ENCODE results near the gene BAZ2A.

DNA sequence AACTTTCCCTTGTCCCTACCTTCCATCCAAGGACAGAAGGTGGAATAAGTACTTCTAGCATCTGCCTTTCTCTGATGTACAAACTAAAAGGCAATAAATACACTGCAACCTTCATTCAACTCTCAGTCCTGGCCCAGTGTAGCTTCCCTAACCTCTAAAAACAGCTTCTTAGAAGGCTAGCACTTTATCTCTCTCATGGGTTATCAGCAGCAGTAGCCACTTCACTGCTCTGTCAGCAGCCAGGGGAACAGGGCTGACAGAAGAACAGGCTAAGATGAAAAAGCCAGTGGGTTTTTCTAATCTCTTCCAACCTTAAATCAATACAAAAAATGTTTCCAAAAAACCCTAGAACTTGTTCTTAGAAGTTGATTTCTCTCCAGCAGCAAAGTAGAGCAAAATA lies 13.2 kb downstream of the BAZ2A start:
- TF ChIP-seq SMC3 (IDR thresholded peaks at IDR 0.05) = no peak
- TF ChIP-seq CTCF (IDR thresholded peaks at IDR 0.05) = no peak
- no peak for TF ChIP-seq ZNF302 (CRISPR knock-in tag; IDR thresholded peaks at IDR 0.05)
- TF ChIP-seq EP300 (IDR thresholded peaks at IDR 0.05) = no peak
- TF ChIP-seq RFX5 (IDR thresholded peaks at IDR 0.05) = no peak
- TF ChIP-seq BHLHE40 (IDR thresholded peaks at IDR 0.05; ENCODE audit: low read depth, low read length) = no peak
- TF ChIP-seq JUNB (IDR thresholded peaks at IDR 0.05) = no peak
- no peak for TF ChIP-seq RAD21 (conservative IDR thresholded peaks at IDR 0.05 in 1 of 2, IDR thresholded peaks at IDR 0.05 in 1 of 2)
- TF ChIP-seq CBX2 (IDR thresholded peaks at IDR 0.05; ENCODE audit: borderline replicate concordance, low read depth) = no peak
- no peak for TF ChIP-seq CHD2 (IDR thresholded peaks at IDR 0.05; ENCODE audit: low read length, partially characterized antibody)

Measured in A549 (cell line).